ENCODE results near the gene TMEM163. TPM values are rescaled to one million over a fixed set of nuclear protein-coding genes. Genes with fewer than 3 reads are reported as not detected.
A peak's percentile ranks its signal among the peaks of the same experiment; 100 is the strongest.

TMEM163 gene
- total and polyA plus RNA-seq, 8 donors, result 14.8 to 30.5 (median 20.5) TPM

- DNase-seq (no peak), ATAC-seq (no peak), FAIRE-seq (no peak)
- intact Hi-C loops (cut with DNase I), result loop anchor here in 2 of 3 donors (10.0 kb wide), 2 partner anchors 235 to 435 kb away; no protein-coding TSS in a partner anchor
- no peaks in the 10 kb centered on the region for H3K36me3 ChIP-seq
- H3K27ac ChIP-seq, result no peak overlapping the region
- H3K4me1 ChIP-seq, result peaks cover 0 to 6% (median 0%) of the 10 kb centered on the region in 3 donors
- 93 to 96% methylated on average over 25 of the region's 25 CpGs for WGBS, 2 donors
- TF ChIP-seq CTCF (IDR thresholded peaks at IDR 0.05), result no peak
- no peaks in the 10 kb centered on the region for H3K27me3 ChIP-seq
- no peak overlapping the region for H3K4me3 ChIP-seq
- no peaks in the 10 kb centered on the region for H3K9me3 ChIP-seq
Observed at GRCh38 chr2:134469516-134470115, 249.2 kb downstream of the TMEM163 start.

- H3K27ac ChIP-seq, result no peak overlapping the region
- FAIRE-seq, result no peak
- no peaks in the 10 kb centered on the region for H3K9me3 ChIP-seq
- H3K4me1 ChIP-seq, result peaks cover 0 to 6% (median 0%) of the 10 kb centered on the region in 3 donors
- no peak for DNase-seq
- intact Hi-C loops (cut with DNase I), result loop anchor here in 2 of 3 donors (10.0 kb wide), 2 partner anchors 236 to 436 kb away; no protein-coding TSS in a partner anchor
- H3K27me3 ChIP-seq, result no peaks in the 10 kb centered on the region
- WGBS, 2 donors, result 93% methylated on average over 12 of the region's 12 CpGs
- H3K4me3 ChIP-seq, result no peak overlapping the region
- TF ChIP-seq CTCF (IDR thresholded peaks at IDR 0.05), result no peak
- H3K36me3 ChIP-seq, result no peaks in the 10 kb centered on the region
- no peak for ATAC-seq
Observed at GRCh38 chr2:134468776-134469175, 250.0 kb downstream of the TMEM163 start.

- no peak overlapping the region for H3K27ac ChIP-seq
- H3K36me3 ChIP-seq, result no peaks in the 10 kb centered on the region
- DNase-seq (no peak), ATAC-seq (no peak), FAIRE-seq (no peak)
- no peaks in the 10 kb centered on the region for H3K27me3 ChIP-seq
- no peak overlapping the region for H3K4me3 ChIP-seq
- intact Hi-C loops (cut with DNase I), result loop anchor here in 2 of 3 donors (10.0 kb wide), 2 partner anchors 237 to 437 kb away; no protein-coding TSS in a partner anchor
- 96 to 98% methylated on average over 2 of the region's 2 CpGs for WGBS, 2 donors
- no peak for TF ChIP-seq CTCF (IDR thresholded peaks at IDR 0.05)
- H3K4me1 ChIP-seq, result peaks cover 0 to 6% (median 0%) of the 10 kb centered on the region in 3 donors
- H3K9me3 ChIP-seq, result no peaks in the 10 kb centered on the region
Observed at GRCh38 chr2:134468164-134468563, 250.6 kb downstream of the TMEM163 start.

GRCh38 chr2:134466141-134466540 lies 252.7 kb downstream of the TMEM163 start:
- DNase-seq, result no peak
- intact Hi-C loops (cut with DNase I), result loop anchor here in 2 of 3 donors (10.0 kb wide), 2 partner anchors 239 to 439 kb away; no protein-coding TSS in a partner anchor
- peak; percentile 55 to 77 (median 68) for ATAC-seq
- no peaks in the 10 kb centered on the region for H3K36me3 ChIP-seq
- peaks cover 0 to 6% (median 0%) of the 10 kb centered on the region in 3 donors for H3K4me1 ChIP-seq
- no peak for FAIRE-seq
- peak in 3 of 4 donors; percentile 19 to 23 (median 22) for TF ChIP-seq CTCF (IDR thresholded peaks at IDR 0.05)
- H3K4me3 ChIP-seq, result no peak overlapping the region
- 41 to 48% methylated on average over 3 of the region's 3 CpGs for WGBS, 2 donors
- H3K27ac ChIP-seq, result peak overlapping the region in 1 of 4 donors; percentile 23
- H3K9me3 ChIP-seq, result no peaks in the 10 kb centered on the region
- no peaks in the 10 kb centered on the region for H3K27me3 ChIP-seq
